Mesothelial cell of epicardium (in vitro differentiated cells): Measurements from ENCODE around the gene RXFP1. TPM values are rescaled to one million over a fixed set of nuclear protein-coding genes. Genes with fewer than 3 reads are reported as not detected.

Experiments
- DNase-seq, 2 experiments: peaks; one replicate each; pipeline ENCODE4 v3.0.0; 2021; ENCODE audit warnings: low spot score in 2 of 2; ENCODE audit not compliant: unreplicated experiment in 2 of 2
- H3K27ac Mint-ChIP-seq: 2 replicates; pipeline ENCODE4 v1.8.0; 2021; ENCODE audit warnings: mixed read lengths
- H3K27me3 Mint-ChIP-seq: 2 replicates; pipeline ENCODE4 v1.8.0; 2021; ENCODE audit warnings: low read depth, mixed read lengths
- H3K36me3 Mint-ChIP-seq: 2 replicates; pipeline ENCODE4 v1.8.0; 2021; ENCODE audit warnings: mixed read lengths
- H3K4me1 Mint-ChIP-seq: 2 replicates; pipeline ENCODE4 v1.8.0; 2021; ENCODE audit warnings: mixed read lengths
- H3K4me3 Mint-ChIP-seq: 2 replicates; pipeline ENCODE4 v1.8.0; 2021; ENCODE audit warnings: mild to moderate bottlenecking, moderate library complexity, mixed read lengths
- H3K9me3 Mint-ChIP-seq: 2 replicates; pipeline ENCODE4 v1.8.0; 2021; ENCODE audit warnings: mixed read lengths
- CTCF ChIP-seq: fragments of 200-600 bp; sonication (generic); IDR thresholded peaks from one replicate; pipeline ENCODE4 v1.5.0; 2021; ENCODE audit warnings: antibody characterized with exemption; ENCODE audit not compliant: unreplicated experiment
- total RNA-seq: library from RNA; stranded (reverse); gene quantifications from 3 replicates; pipeline ENCODE4 v1.2.1, GENCODE V29; 2021

The RXFP1 gene
- total RNA-seq, 1 donor from 2014 or later, result 0.07 TPM

GRCh38 chr4:158540125-158540907 is 18.6 kb downstream of the RXFP1 start:
- H3K27me3 Mint-ChIP-seq, result no peaks in the 10 kb centered on the region
- no peak for DNase-seq
- no peaks in the 10 kb centered on the region for H3K36me3 Mint-ChIP-seq
- no peak overlapping the region for H3K27ac Mint-ChIP-seq
- TF ChIP-seq CTCF, result no peak
- H3K4me3 Mint-ChIP-seq, result no peak overlapping the region
- peaks cover 7% of the 10 kb centered on the region for H3K4me1 Mint-ChIP-seq
- peaks cover 7% of the 10 kb centered on the region for H3K9me3 Mint-ChIP-seq

- H3K9me3 Mint-ChIP-seq, result peaks cover 7% of the 10 kb centered on the region
Measured at GRCh38 chr4:158541506-158541905, 19.8 kb downstream of the RXFP1 start.

GRCh38 chr4:158543191-158543590 is 21.5 kb downstream of the RXFP1 start:
- DNase-seq, result no peak
- Mint-ChIP-seq H3K4me1 (peaks cover 3% of the 10 kb centered on the region), H3K36me3 (no peaks in the 10 kb centered on the region), H3K27ac (no peak overlapping the region), H3K4me3 (no peak overlapping the region), H3K27me3 (no peaks in the 10 kb centered on the region), H3K9me3 (peaks cover 16% of the 10 kb centered on the region)
- no peak for TF ChIP-seq CTCF

More at GRCh38 chr4:158541506-158541905, 19.8 kb downstream of the RXFP1 start:
- Mint-ChIP-seq H3K4me1 (peaks cover 7% of the 10 kb centered on the region), H3K27ac (no peak overlapping the region), H3K4me3 (no peak overlapping the region), H3K36me3 (no peaks in the 10 kb centered on the region), H3K27me3 (no peaks in the 10 kb centered on the region)
- TF ChIP-seq CTCF, result no peak
- DNase-seq, result no peak

GRCh38 chr4:158544141-158544540 is 22.5 kb downstream of the RXFP1 start:
- DNase-seq, result no peak
- H3K4me1 Mint-ChIP-seq, result peaks cover 3% of the 10 kb centered on the region
- H3K4me3 Mint-ChIP-seq, result no peak overlapping the region
- no peak overlapping the region for H3K27ac Mint-ChIP-seq
- peaks cover 16% of the 10 kb centered on the region for H3K9me3 Mint-ChIP-seq
- H3K27me3 Mint-ChIP-seq, result no peaks in the 10 kb centered on the region
- no peaks in the 10 kb centered on the region for H3K36me3 Mint-ChIP-seq
- TF ChIP-seq CTCF, result no peak

- Mint-ChIP-seq H3K4me1 (no peaks in the 10 kb centered on the region), H3K9me3 (peaks cover 3% of the 10 kb centered on the region), H3K27me3 (no peaks in the 10 kb centered on the region), H3K36me3 (no peaks in the 10 kb centered on the region), H3K27ac (no peak overlapping the region), H3K4me3 (no peak overlapping the region)
- DNase-seq, result no peak
- TF ChIP-seq CTCF, result no peak
Measured at GRCh38 chr4:158553364-158553763, 31.7 kb downstream of the RXFP1 start.
